SK-N-SH treated with all-trans-retinoic acid at 6 μM for 48 hours (cell line): ENCODE data around the gene AGTR1.

Source experiments
- ATAC-seq: fragments of 200-7000 bp; cut with Tn5 transposase; 3 replicates; pipeline ENCODE4 v1.9.1; 2020; ENCODE audit warnings: mild to moderate bottlenecking, moderate library complexity
- ARNTL ChIP-seq: fragments of 450-650 bp; formaldehyde crosslinking; IDR thresholded peaks from 2 replicates; pipeline ENCODE4 v1.5.0; 2020; ENCODE audit warnings: low read depth, mild to moderate bottlenecking, moderate library complexity, borderline replicate concordance
- CSDC2 ChIP-seq: fragments of 250-450 bp; sonication (Bioruptor Pico); IDR thresholded peaks from 2 replicates; pipeline ENCODE4 v1.5.0; 2020; ENCODE audit warnings: mild to moderate bottlenecking, moderate library complexity
- CSRNP3 ChIP-seq: fragments of 250-450 bp; sonication (Bioruptor Pico); IDR thresholded peaks from 2 replicates; pipeline ENCODE4 v1.5.1; 2021; ENCODE audit warnings: mild to moderate bottlenecking, moderate library complexity
- ESRRG ChIP-seq: fragments of 250-450 bp; sonication (Bioruptor Pico); IDR thresholded peaks from 2 replicates; pipeline ENCODE4 v1.6.1; 2021; ENCODE audit warnings: mild to moderate bottlenecking
- GLIS3 ChIP-seq: fragments of 250-450 bp; sonication (Bioruptor Pico); IDR thresholded peaks from 2 replicates; pipeline ENCODE4 v1.5.0; 2020; ENCODE audit warnings: mild to moderate bottlenecking, moderate library complexity
- ISL1 ChIP-seq: fragments of 250-450 bp; sonication (Bioruptor Pico); IDR thresholded peaks from 2 replicates; pipeline ENCODE4 v2.1.2; 2022; ENCODE audit warnings: mild to moderate bottlenecking, moderate library complexity
- OSR1 ChIP-seq: fragments of 250-450 bp; sonication (Bioruptor Pico); IDR thresholded peaks from 2 replicates; pipeline ENCODE4 v1.8.0; 2022; ENCODE audit warnings: moderate library complexity, mild to moderate bottlenecking, inconsistent platforms
- PPARA ChIP-seq: fragments of 250-450 bp; sonication (Bioruptor Pico); IDR thresholded peaks from 2 replicates; pipeline ENCODE4 v1.5.0; 2020; ENCODE audit warnings: mild to moderate bottlenecking, borderline replicate concordance
- RARB ChIP-seq: fragments of 250-450 bp; sonication (Bioruptor Pico); IDR thresholded peaks from 2 replicates; pipeline ENCODE4 v1.8.0; 2021; ENCODE audit warnings: mild to moderate bottlenecking, moderate library complexity
- SNAI2 ChIP-seq: fragments of 250-450 bp; sonication (Bioruptor Pico); IDR thresholded peaks from 2 replicates; pipeline ENCODE4 v1.5.0; 2020; ENCODE audit warnings: mild to moderate bottlenecking, moderate library complexity
- TCF4 ChIP-seq: fragments of 250-450 bp; sonication (Bioruptor Pico); IDR thresholded peaks from 2 replicates; pipeline ENCODE4 v1.8.0; 2021; ENCODE audit warnings: mild to moderate bottlenecking, moderate library complexity, borderline replicate concordance
- ZC3H10 ChIP-seq: fragments of 250-450 bp; sonication (Bioruptor Pico); IDR thresholded peaks from 2 replicates; pipeline ENCODE4 v1.5.1; 2021; ENCODE audit warnings: mild to moderate bottlenecking, moderate library complexity
- ZFP3 ChIP-seq: fragments of 250-450 bp; sonication (Bioruptor Pico); IDR thresholded peaks from 2 replicates; pipeline ENCODE4 v1.5.0; 2020; ENCODE audit warnings: mild to moderate bottlenecking, moderate library complexity
- ZFP30 ChIP-seq: fragments of 450-650 bp; formaldehyde crosslinking; IDR thresholded peaks from 2 replicates; pipeline ENCODE4 v1.5.0; 2022; ENCODE audit warnings: mild to moderate bottlenecking, moderate library complexity
- ZNF565 ChIP-seq: fragments of 450-650 bp; formaldehyde crosslinking; conservative IDR thresholded peaks from 2 replicates; pipeline ENCODE4 v1.5.0; 2020; ENCODE audit warnings: low read depth, mild to moderate bottlenecking, moderate library complexity
- ZNF70 ChIP-seq: fragments of 450-650 bp; formaldehyde crosslinking; IDR thresholded peaks from 2 replicates; pipeline ENCODE4 v1.5.0; 2020; ENCODE audit warnings: mild to moderate bottlenecking, moderate library complexity
- ZNF8 ChIP-seq: fragments of 450-650 bp; formaldehyde crosslinking; IDR thresholded peaks from 2 replicates; pipeline ENCODE4 v1.5.0; 2020; ENCODE audit warnings: mild to moderate bottlenecking, moderate library complexity
- TF ChIP-seq, protein P1 (sequence below): fragments of 250-450 bp; sonication (Bioruptor Pico); IDR thresholded peaks from 2 replicates; pipeline ENCODE4 v1.8.0; 2020; ENCODE audit warnings: mild to moderate bottlenecking, moderate library complexity, borderline replicate concordance
- TF ChIP-seq, protein P2 (sequence below): fragments of 250-450 bp; sonication (Bioruptor Pico); IDR thresholded peaks from 2 replicates; pipeline ENCODE4 v1.8.0; 2021; ENCODE audit warnings: low read depth, mild to moderate bottlenecking, moderate library complexity, borderline replicate concordance
- TF ChIP-seq, protein P3 (sequence below): fragments of 250-450 bp; sonication (Bioruptor Pico); IDR thresholded peaks from 2 replicates; pipeline ENCODE4 v1.5.1; 2020; ENCODE audit warnings: low read depth, mild to moderate bottlenecking, moderate library complexity

The AGTR1 gene

DNA sequence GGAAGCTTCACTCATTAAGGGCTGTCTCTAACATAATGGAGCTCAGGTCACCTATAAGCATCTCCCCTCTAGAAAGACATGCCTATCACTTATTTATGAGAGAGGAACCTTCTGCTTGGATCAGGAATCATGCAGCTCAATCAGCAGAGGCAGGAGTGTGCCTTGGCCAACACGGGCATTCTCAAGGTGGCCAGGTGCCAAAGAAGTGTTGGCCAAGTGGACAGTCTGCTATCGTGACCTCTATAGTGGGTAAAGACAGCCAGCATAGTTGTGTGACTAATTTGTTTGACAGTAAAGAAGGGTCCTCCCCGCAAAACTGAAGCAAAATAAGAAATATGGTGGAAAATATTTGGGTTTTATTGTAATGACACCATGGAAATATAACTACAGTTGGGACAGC is 14.7 kb upstream of the AGTR1 start:
- no peak for ATAC-seq
- TF ChIP-seq ZFP3 (CRISPR knock-in tag) (no peak), GLIS3 (no peak), ARNTL (no peak), RARB (CRISPR knock-in tag) (no peak), ZNF565 (CRISPR knock-in tag) (no peak), ISL1 (no peak), CSRNP3 (no peak), PPARA (CRISPR knock-in tag) (no peak), ZFP30 (CRISPR knock-in tag) (no peak), CSDC2 (CRISPR knock-in tag) (no peak), ESRRG (CRISPR knock-in tag) (no peak), ZNF70 (no peak), OSR1 (no peak)
- TF ChIP-seq, protein P1, sequence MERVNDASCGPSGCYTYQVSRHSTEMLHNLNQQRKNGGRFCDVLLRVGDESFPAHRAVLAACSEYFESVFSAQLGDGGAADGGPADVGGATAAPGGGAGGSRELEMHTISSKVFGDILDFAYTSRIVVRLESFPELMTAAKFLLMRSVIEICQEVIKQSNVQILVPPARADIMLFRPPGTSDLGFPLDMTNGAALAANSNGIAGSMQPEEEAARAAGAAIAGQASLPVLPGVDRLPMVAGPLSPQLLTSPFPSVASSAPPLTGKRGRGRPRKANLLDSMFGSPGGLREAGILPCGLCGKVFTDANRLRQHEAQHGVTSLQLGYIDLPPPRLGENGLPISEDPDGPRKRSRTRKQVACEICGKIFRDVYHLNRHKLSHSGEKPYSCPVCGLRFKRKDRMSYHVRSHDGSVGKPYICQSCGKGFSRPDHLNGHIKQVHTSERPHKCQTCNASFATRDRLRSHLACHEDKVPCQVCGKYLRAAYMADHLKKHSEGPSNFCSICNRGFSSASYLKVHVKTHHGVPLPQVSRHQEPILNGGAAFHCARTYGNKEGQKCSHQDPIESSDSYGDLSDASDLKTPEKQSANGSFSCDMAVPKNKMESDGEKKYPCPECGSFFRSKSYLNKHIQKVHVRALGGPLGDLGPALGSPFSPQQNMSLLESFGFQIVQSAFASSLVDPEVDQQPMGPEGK (CRISPR knock-in tag), result no peak
- TF ChIP-seq, protein P2, sequence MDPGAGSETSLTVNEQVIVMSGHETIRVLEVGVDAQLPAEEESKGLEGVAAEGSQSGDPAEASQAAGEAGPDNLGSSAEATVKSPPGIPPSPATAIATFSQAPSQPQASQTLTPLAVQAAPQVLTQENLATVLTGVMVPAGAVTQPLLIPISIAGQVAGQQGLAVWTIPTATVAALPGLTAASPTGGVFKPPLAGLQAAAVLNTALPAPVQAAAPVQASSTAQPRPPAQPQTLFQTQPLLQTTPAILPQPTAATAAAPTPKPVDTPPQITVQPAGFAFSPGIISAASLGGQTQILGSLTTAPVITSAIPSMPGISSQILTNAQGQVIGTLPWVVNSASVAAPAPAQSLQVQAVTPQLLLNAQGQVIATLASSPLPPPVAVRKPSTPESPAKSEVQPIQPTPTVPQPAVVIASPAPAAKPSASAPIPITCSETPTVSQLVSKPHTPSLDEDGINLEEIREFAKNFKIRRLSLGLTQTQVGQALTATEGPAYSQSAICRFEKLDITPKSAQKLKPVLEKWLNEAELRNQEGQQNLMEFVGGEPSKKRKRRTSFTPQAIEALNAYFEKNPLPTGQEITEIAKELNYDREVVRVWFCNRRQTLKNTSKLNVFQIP (CRISPR knock-in tag), result no peak
- TF ChIP-seq, protein P3, sequence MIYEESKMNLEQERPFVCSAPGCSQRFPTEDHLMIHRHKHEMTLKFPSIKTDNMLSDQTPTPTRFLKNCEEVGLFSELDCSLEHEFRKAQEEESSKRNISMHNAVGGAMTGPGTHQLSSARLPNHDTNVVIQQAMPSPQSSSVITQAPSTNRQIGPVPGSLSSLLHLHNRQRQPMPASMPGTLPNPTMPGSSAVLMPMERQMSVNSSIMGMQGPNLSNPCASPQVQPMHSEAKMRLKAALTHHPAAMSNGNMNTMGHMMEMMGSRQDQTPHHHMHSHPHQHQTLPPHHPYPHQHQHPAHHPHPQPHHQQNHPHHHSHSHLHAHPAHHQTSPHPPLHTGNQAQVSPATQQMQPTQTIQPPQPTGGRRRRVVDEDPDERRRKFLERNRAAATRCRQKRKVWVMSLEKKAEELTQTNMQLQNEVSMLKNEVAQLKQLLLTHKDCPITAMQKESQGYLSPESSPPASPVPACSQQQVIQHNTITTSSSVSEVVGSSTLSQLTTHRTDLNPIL (CRISPR knock-in tag), result no peak

DNA sequence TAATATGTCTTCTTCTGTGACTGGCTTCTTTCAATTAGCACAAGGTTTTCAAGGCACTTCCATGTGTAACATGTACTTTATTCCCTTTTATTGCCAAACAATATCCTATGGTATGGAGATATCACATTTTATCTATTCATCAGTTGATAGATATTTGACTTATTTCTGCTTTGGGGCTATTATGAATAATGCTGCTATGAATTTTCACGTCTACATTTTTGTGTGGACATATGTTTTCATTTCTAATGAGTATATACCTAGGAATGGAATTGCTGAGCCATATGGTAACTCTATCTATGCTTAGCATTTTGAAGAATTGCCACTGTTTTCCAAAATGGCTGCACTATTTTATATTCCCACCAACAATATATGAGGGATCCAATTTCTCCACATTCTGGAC is 3.6 kb upstream of the AGTR1 start:
- TF ChIP-seq ZFP3 (CRISPR knock-in tag) (no peak), ZC3H10 (no peak)
- TF ChIP-seq, all 23 proteins: peak for 0
- no peak for ATAC-seq

DNA sequence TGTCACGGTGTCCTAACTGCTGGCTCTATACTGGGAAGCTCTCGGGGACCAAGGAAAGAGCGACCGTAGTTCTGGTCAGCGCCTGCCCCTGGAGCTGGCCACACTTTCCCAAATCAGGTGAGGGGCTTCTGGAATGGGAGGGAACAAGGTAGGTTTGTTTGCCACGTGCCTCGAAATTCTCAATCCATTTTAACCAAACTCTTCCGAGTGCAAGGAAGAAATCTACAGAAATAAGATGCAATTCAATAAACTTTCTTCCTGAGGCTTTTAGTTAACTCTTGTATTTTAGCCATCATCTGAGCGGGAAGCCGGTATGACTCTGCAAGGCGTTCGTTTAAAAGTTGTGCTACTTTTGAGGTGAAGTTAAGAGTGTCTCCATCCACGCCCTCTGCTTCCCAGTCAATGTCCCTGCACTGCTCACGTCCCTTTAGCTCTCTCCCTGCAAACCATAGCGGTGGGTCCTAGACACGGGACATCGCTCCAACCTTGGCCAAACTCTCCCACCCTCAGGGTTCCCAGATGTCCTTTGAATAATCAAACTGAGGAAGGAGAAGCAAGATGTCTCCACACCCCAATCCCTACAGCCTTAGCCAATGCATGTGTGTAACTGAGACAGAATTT is 597 bp downstream of the AGTR1 start:
- peak; percentile 26; the same call in 2 of the 3 replicates for ATAC-seq
- TF ChIP-seq SNAI2 (CRISPR knock-in tag) (no peak), ZFP3 (CRISPR knock-in tag) (no peak), CSDC2 (CRISPR knock-in tag) (no peak), TCF4 (CRISPR knock-in tag) (no peak), ZFP30 (CRISPR knock-in tag) (no peak), ZNF8 (CRISPR knock-in tag) (no peak), OSR1 (no peak)
- TF ChIP-seq, protein P1 (CRISPR knock-in tag), result no peak

DNA sequence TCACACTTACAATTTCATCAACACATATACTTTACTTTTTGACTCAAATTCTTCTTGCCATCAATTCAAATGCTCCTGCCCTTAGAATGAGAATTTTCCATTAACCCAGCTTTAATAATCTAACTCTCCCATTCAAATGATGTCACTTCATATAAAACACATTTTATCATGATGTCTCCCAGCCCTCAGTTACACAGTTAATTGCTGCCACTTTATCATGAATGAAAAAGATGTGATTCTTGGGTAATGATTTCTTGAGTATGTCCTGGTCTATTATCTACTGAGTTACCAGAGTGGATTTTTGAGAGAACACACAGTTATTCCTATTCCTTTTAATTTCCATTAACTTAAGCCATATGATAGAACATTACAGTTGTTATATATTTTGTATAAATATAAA is 7.6 kb downstream of the AGTR1 start:
- TF ChIP-seq ISL1, result peak; percentile 79
- no peak for TF ChIP-seq ZNF8 (CRISPR knock-in tag)
- TF ChIP-seq ZNF565 (CRISPR knock-in tag), result no peak
- peak; percentile 33; the same call in 1 of the 2 replicates for TF ChIP-seq TCF4 (CRISPR knock-in tag)
- ATAC-seq, result peak; percentile 37; the same call in 1 of the 3 replicates
